ENCODE results near the gene PDE4D. TPM values are rescaled to one million over a fixed set of nuclear protein-coding genes. Genes with fewer than 3 reads are reported as not detected.

Gene PDE4D
- total RNA-seq, 2 experiments from 2014 or later = 75.5 to 80.7 TPM

- Mint-ChIP-seq H3K27me3 (peaks cover 3% of the 10 kb centered on the region), H3K36me3 (ENCODE audit: low read depth) (no peaks in the 10 kb centered on the region), H3K27ac (no peak overlapping the region), H3K9me3 (no peaks in the 10 kb centered on the region), H3K4me1 (ENCODE audit: low read depth) (no peaks in the 10 kb centered on the region), H3K4me3 (no peak overlapping the region)
- no peak for DNase-seq
- CTCF ChIA-PET = no interaction called here
- intact Hi-C loops (cut with micrococcal nuclease) = no loop called here
- ATAC-seq = no peak
- POLR2A ChIA-PET = no interaction called here
- no peak for TF ChIP-seq CTCF (IDR thresholded peaks at IDR 0.05)
Observed at GRCh38 chr5:59251627-59252026, 641.9 kb downstream of the PDE4D start.

GRCh38 chr5:59249726-59250125 lies 643.8 kb downstream of the PDE4D start:
- no peak for TF ChIP-seq CTCF (IDR thresholded peaks at IDR 0.05)
- ChIA-PET POLR2A (no interaction called here), CTCF (no interaction called here)
- Mint-ChIP-seq H3K27ac (no peak overlapping the region), H3K36me3 (ENCODE audit: low read depth) (no peaks in the 10 kb centered on the region), H3K4me1 (ENCODE audit: low read depth) (no peaks in the 10 kb centered on the region), H3K9me3 (no peaks in the 10 kb centered on the region), H3K4me3 (no peak overlapping the region), H3K27me3 (no peaks in the 10 kb centered on the region)
- DNase-seq = no peak
- ATAC-seq = no peak
- intact Hi-C loops (cut with micrococcal nuclease) = no loop called here

- intact Hi-C loops (cut with micrococcal nuclease) = no loop called here
- no peak for ATAC-seq
- TF ChIP-seq CTCF (IDR thresholded peaks at IDR 0.05) = no peak
- no peak for DNase-seq
- H3K4me3 Mint-ChIP-seq = no peak overlapping the region
- H3K9me3 Mint-ChIP-seq = no peaks in the 10 kb centered on the region
- H3K4me1 Mint-ChIP-seq (ENCODE audit: low read depth) = no peaks in the 10 kb centered on the region
- no peak overlapping the region for H3K27ac Mint-ChIP-seq
- ChIA-PET POLR2A (interaction anchor here (0.6 kb wide), 1 partner anchor 29 kb away, joined by 3 read pairs; no protein-coding TSS in a partner anchor), CTCF (no interaction called here)
- H3K36me3 Mint-ChIP-seq (ENCODE audit: low read depth) = no peaks in the 10 kb centered on the region
- no peaks in the 10 kb centered on the region for H3K27me3 Mint-ChIP-seq
Observed at GRCh38 chr5:59249160-59249559, 644.4 kb downstream of the PDE4D start.

- no peaks in the 10 kb centered on the region for H3K36me3 Mint-ChIP-seq (ENCODE audit: low read depth)
- TF ChIP-seq CTCF (IDR thresholded peaks at IDR 0.05) = no peak
- H3K4me3 Mint-ChIP-seq = no peak overlapping the region
- CTCF ChIA-PET = no interaction called here
- no peaks in the 10 kb centered on the region for H3K9me3 Mint-ChIP-seq
- no peak overlapping the region for H3K27ac Mint-ChIP-seq
- POLR2A ChIA-PET = no interaction called here
- ATAC-seq (no peak), DNase-seq (no peak)
- no peaks in the 10 kb centered on the region for H3K27me3 Mint-ChIP-seq
- intact Hi-C loops (cut with micrococcal nuclease) = no loop called here
- H3K4me1 Mint-ChIP-seq (ENCODE audit: low read depth) = no peaks in the 10 kb centered on the region
Observed at GRCh38 chr5:59246882-59247281, 646.6 kb downstream of the PDE4D start.

- POLR2A ChIA-PET = interaction anchor here (0.6 kb wide), 1 partner anchor 1549 kb away, joined by 3 read pairs; no protein-coding TSS in a partner anchor
- CTCF ChIA-PET = no interaction called here
- no peak for TF ChIP-seq CTCF (IDR thresholded peaks at IDR 0.05)
- no peak for ATAC-seq
- no peaks in the 10 kb centered on the region for H3K36me3 Mint-ChIP-seq (ENCODE audit: low read depth)
- H3K4me3 Mint-ChIP-seq = no peak overlapping the region
- intact Hi-C loops (cut with micrococcal nuclease) = no loop called here
- H3K27me3 Mint-ChIP-seq = peaks cover 4% of the 10 kb centered on the region
- no peak for DNase-seq
- H3K9me3 Mint-ChIP-seq = no peaks in the 10 kb centered on the region
- H3K4me1 Mint-ChIP-seq (ENCODE audit: low read depth) = no peaks in the 10 kb centered on the region
- no peak overlapping the region for H3K27ac Mint-ChIP-seq
Observed at GRCh38 chr5:59246145-59246869, 647.2 kb downstream of the PDE4D start.
